GM12892 (cell line): ENCODE measurements around the gene POLN.

Experiments used
- POLR2A ChIP-seq: IDR thresholded peaks from 2 replicates; pipeline ENCODE4 v1.6.1; 2011; ENCODE audit warnings: low read depth, low read length, control low read depth
- POLR2AphosphoS5 ChIP-seq: IDR thresholded peaks from 2 replicates; pipeline ENCODE4 v1.6.1; 2011; ENCODE audit warnings: low read depth, low read length, control low read depth
- TAF1 ChIP-seq: IDR thresholded peaks from 2 replicates; pipeline ENCODE4 v1.6.1; 2011; ENCODE audit warnings: low read depth, mild to moderate bottlenecking, control low read depth, low read length, borderline replicate concordance

- TF ChIP-seq POLR2A (no peak), POLR2AphosphoS5 (no peak), TAF1 (no peak)
These were observed 34.8 kb upstream of the POLN start for GRCh38 chr4:2276581-2277325.
